Nucleus accumbens (tissue), 56 donors: ENCODE results near the gene ZNF718.
"Not testable (repeated sequence)": the region's sequence is repeated elsewhere in the genome, so short reads cannot be mapped to it uniquely, and the experiment has no call there.

Experiments used
- DNase-seq, 56 donors: peaks; one replicate each; lab custom pipeline; 2025; lab: John Stamatoyannopoulos, UW

The ZNF718 gene

GRCh38 chr4:147233-147632 lies 22.9 kb downstream of the ZNF718 start:
- DNase-seq: no peak

- DNase-seq: no peak
Measured at GRCh38 chr4:161496-162284, 37.4 kb downstream of the ZNF718 start.

- DNase-seq: not testable (repeated sequence)
Measured at GRCh38 chr4:169640-170039, 45.3 kb downstream of the ZNF718 start.

- not testable (repeated sequence) for DNase-seq
Measured at GRCh38 chr4:171318-171717, 47.0 kb downstream of the ZNF718 start.

GRCh38 chr4:173666-174314 lies 49.5 kb downstream of the ZNF718 start:
- DNase-seq: no peak

- no peak for DNase-seq
Measured at GRCh38 chr4:175986-176385, 51.7 kb downstream of the ZNF718 start.

- DNase-seq: no peak
Measured at GRCh38 chr4:176995-177394, 52.7 kb downstream of the ZNF718 start.

- not testable (repeated sequence) for DNase-seq
Measured at GRCh38 chr4:182225-182624, 57.9 kb downstream of the ZNF718 start.

GRCh38 chr4:188091-188490 lies 63.8 kb downstream of the ZNF718 start:
- no peak for DNase-seq

- not testable (repeated sequence) for DNase-seq
Measured at GRCh38 chr4:195159-195558, 70.9 kb downstream of the ZNF718 start.

- DNase-seq: no peak
Measured at GRCh38 chr4:200936-201335, 76.6 kb downstream of the ZNF718 start.

- not testable (repeated sequence) for DNase-seq
Measured at GRCh38 chr4:202822-203221, 78.5 kb downstream of the ZNF718 start.

GRCh38 chr4:205097-205756 lies 80.9 kb downstream of the ZNF718 start:
- DNase-seq: peak in 1 of 56 donors; percentile 3

- DNase-seq: no peak
Measured at GRCh38 chr4:206054-206453, 81.8 kb downstream of the ZNF718 start.

GRCh38 chr4:208416-209096 lies 84.3 kb downstream of the ZNF718 start:
- DNase-seq: not testable (repeated sequence)

- no peak for DNase-seq
Measured at GRCh38 chr4:211033-211511, 86.8 kb downstream of the ZNF718 start.

GRCh38 chr4:212438-213188 lies 88.3 kb downstream of the ZNF718 start:
- DNase-seq: peak in 54 of 56 donors; percentile 4 to 88 (median 67)

GRCh38 chr4:213189-213535 lies 88.9 kb downstream of the ZNF718 start:
- peak in 11 of 56 donors; percentile 3 to 37 (median 26) for DNase-seq
